Activated CD8-positive, alpha-beta memory T cell treated with anti-CD3 and anti-CD28 coated beads for 36 hours (primary cell): ENCODE measurements around the gene FAM177A1. TPM values are rescaled to one million over a fixed set of nuclear protein-coding genes. Genes with fewer than 3 reads are reported as not detected.
"Not testable (repeated sequence)": the region's sequence is repeated elsewhere in the genome, so short reads cannot be mapped to it uniquely, and the experiment has no call there.

Experiments used
- CTCF ChIA-PET: fragments of 350-600 bp; sonication (Branson Sonifier 250); formaldehyde crosslinking; loops from one replicate; lab custom pipeline; 2021; ENCODE audit warnings: antibody characterized with exemption; lab: Charles Lee
- POLR2A ChIA-PET: fragments of 350-600 bp; sonication (Branson Sonifier 250); formaldehyde crosslinking; loops from one replicate; lab custom pipeline; 2021; ENCODE audit warnings: antibody characterized with exemption; lab: Charles Lee
- total RNA-seq, 2 experiments: library from RNA; stranded (reverse); gene quantifications; one replicate each; pipeline ENCODE4 v1.2.3, GENCODE V29; 2021

FAM177A1 gene
- total RNA-seq, 2 experiments from 2014 or later, result 37.1 to 40.1 TPM

- ChIA-PET CTCF (no interaction called here), POLR2A (interaction anchor here (0.6 kb wide), 2 partner anchors 316 to 426 kb away, joined by 4 to 9 read pairs; no protein-coding TSS in a partner anchor)
Observed at GRCh38 chr14:35047976-35048513, 2.0 kb downstream of the FAM177A1 start.

- ChIA-PET POLR2A (interaction anchor here (0.6 kb wide), 1 partner anchor 13 kb away, joined by 3 read pairs; no protein-coding TSS in a partner anchor), CTCF (no interaction called here)
Observed at GRCh38 chr14:35050652-35051051, 4.6 kb downstream of the FAM177A1 start.

GRCh38 chr14:35051796-35052195 is 5.7 kb downstream of the FAM177A1 start:
- ChIA-PET POLR2A (no interaction called here), CTCF (no interaction called here)

- CTCF ChIA-PET, result no interaction called here
- POLR2A ChIA-PET, result no interaction called here
Observed at GRCh38 chr14:35052637-35053036, 6.6 kb downstream of the FAM177A1 start.

- CTCF ChIA-PET, result not testable (repeated sequence)
- POLR2A ChIA-PET, result interaction anchor here (0.6 kb wide), 1 partner anchor 40 kb away, joined by 4 read pairs; no protein-coding TSS in a partner anchor
Observed at GRCh38 chr14:35061113-35061791, 15.2 kb downstream of the FAM177A1 start.

- CTCF ChIA-PET, result interaction anchor here (1.5 kb wide), 1 partner anchor 20 kb away, joined by 3 read pairs; the partner anchor contains the start of gene FAM177A1
- POLR2A ChIA-PET, result interaction anchor here (0.6 kb wide), 2 partner anchors 19 to 29 kb away, joined by 3 to 6 read pairs; no protein-coding TSS in a partner anchor
Observed at GRCh38 chr14:35065731-35066130, 19.7 kb downstream of the FAM177A1 start.

- CTCF ChIA-PET, result interaction anchor here (0.7 kb wide), 1 partner anchor 69 kb away, joined by 3 read pairs; no protein-coding TSS in a partner anchor
- POLR2A ChIA-PET, result no interaction called here
Observed at GRCh38 chr14:35068238-35069012, 22.4 kb downstream of the FAM177A1 start.

GRCh38 chr14:35072226-35072625 is 26.2 kb downstream of the FAM177A1 start:
- POLR2A ChIA-PET, result no interaction called here
- CTCF ChIA-PET, result no interaction called here

GRCh38 chr14:35073486-35073885 is 27.4 kb downstream of the FAM177A1 start:
- ChIA-PET CTCF (no interaction called here), POLR2A (no interaction called here)

- ChIA-PET POLR2A (no interaction called here), CTCF (interaction anchor here (0.6 kb wide), 1 partner anchor 404 kb away, joined by 3 read pairs; no protein-coding TSS in a partner anchor)
Observed at GRCh38 chr14:35078082-35078481, 32.0 kb downstream of the FAM177A1 start.

GRCh38 chr14:35079742-35080141 is 33.7 kb downstream of the FAM177A1 start:
- CTCF ChIA-PET, result no interaction called here
- POLR2A ChIA-PET, result no interaction called here

- ChIA-PET CTCF (no interaction called here), POLR2A (no interaction called here)
Observed at GRCh38 chr14:35083530-35084150, 37.6 kb downstream of the FAM177A1 start.

- ChIA-PET POLR2A (interaction anchor here (0.7 kb wide), 1 partner anchor 230 kb away, joined by 3 read pairs; no protein-coding TSS in a partner anchor), CTCF (interaction anchor here (0.5 kb wide), 1 partner anchor 183 kb away, joined by 3 read pairs; no protein-coding TSS in a partner anchor)
Observed at GRCh38 chr14:35085441-35085840, 39.4 kb downstream of the FAM177A1 start.

- POLR2A ChIA-PET, result no interaction called here
- CTCF ChIA-PET, result no interaction called here
Observed at GRCh38 chr14:35088514-35088913, 42.4 kb downstream of the FAM177A1 start.

- CTCF ChIA-PET, result not testable (repeated sequence)
- POLR2A ChIA-PET, result interaction anchor here (1.2 kb wide), 1 partner anchor 48 kb away, joined by 3 read pairs; no protein-coding TSS in a partner anchor
Observed at GRCh38 chr14:35094645-35095044, 48.6 kb downstream of the FAM177A1 start.

GRCh38 chr14:35107866-35108265 is 61.8 kb downstream of the FAM177A1 start:
- ChIA-PET POLR2A (interaction anchor here (1.0 kb wide), 1 partner anchor 13 kb away, joined by 3 read pairs; the partner anchor contains the start of gene PPP2R3C), CTCF (no interaction called here)

- CTCF ChIA-PET, result no interaction called here
- POLR2A ChIA-PET, result interaction anchor here (0.6 kb wide), 1 partner anchor 151 kb away, joined by 8 read pairs; no protein-coding TSS in a partner anchor
Observed at GRCh38 chr14:35112641-35113040, 66.6 kb downstream of the FAM177A1 start.

GRCh38 chr14:35113308-35113950 is 67.4 kb downstream of the FAM177A1 start:
- ChIA-PET CTCF (no interaction called here), POLR2A (interaction anchor here (0.6 kb wide), 1 partner anchor 152 kb away, joined by 8 read pairs; no protein-coding TSS in a partner anchor)
